Measurements from ENCODE around the gene KATNA1. TPM values are rescaled to one million over a fixed set of nuclear protein-coding genes. Genes with fewer than 3 reads are reported as not detected.

KATNA1 gene
- total and polyA plus RNA-seq, 7 donors = 10.7 to 30.1 (median 20.0) TPM

- H3K36me3 ChIP-seq (ENCODE audit: insufficient read depth in 1 of 2, low read depth in 1 of 2) = no peaks in the 10 kb centered on the region
- no peaks in the 10 kb centered on the region for H3K9me3 ChIP-seq
- 79 to 91% (median 82%) methylated on average over 3 of the region's 3 CpGs for WGBS, 3 donors
- peak overlapping the region; percentile 83 for H3K4me3 ChIP-seq
- intact Hi-C loops (cut with DNase I) = loop anchor here in 1 of 2 donors (5.0 kb wide), 3 partner anchors 36 to 79 kb away; partner anchors contain the start of genes GINM1 and LATS1
- no peak for ATAC-seq
- no peak for DNase-seq
- H3K27ac ChIP-seq = peak overlapping the region; percentile 92
- no peak for TF ChIP-seq CTCF (IDR thresholded peaks at IDR 0.05)
- H3K4me1 ChIP-seq = peaks cover 18% of the 10 kb centered on the region
- H3K27me3 ChIP-seq (ENCODE audit: insufficient read depth in 3 of 3, low read length in 2 of 3) = no peaks in the 10 kb centered on the region
Measured at GRCh38 chr6:149646599-149646998, 1.9 kb downstream of the KATNA1 start.

- WGBS, 3 donors = 25 to 38% (median 37%) methylated on average over 1 of the region's 1 CpG
- DNase-seq (no peak), ATAC-seq (peak; percentile 60 to 88 (median 78))
- no peak for TF ChIP-seq CTCF (IDR thresholded peaks at IDR 0.05)
- H3K27ac ChIP-seq = peak overlapping the region; percentile 72
- no peak overlapping the region for H3K4me3 ChIP-seq
- no peaks in the 10 kb centered on the region for H3K27me3 ChIP-seq (ENCODE audit: insufficient read depth in 3 of 3, low read length in 2 of 3)
- peaks cover 2 to 4% of the 10 kb centered on the region in 2 donors for H3K36me3 ChIP-seq (ENCODE audit: insufficient read depth in 1 of 2, low read depth in 1 of 2)
- no peaks in the 10 kb centered on the region for H3K9me3 ChIP-seq
- peaks cover 18% of the 10 kb centered on the region for H3K4me1 ChIP-seq
- intact Hi-C loops (cut with DNase I) = no loop called here
Measured at GRCh38 chr6:149642829-149643580, 5.5 kb downstream of the KATNA1 start.

GRCh38 chr6:149636124-149636523 lies 12.4 kb downstream of the KATNA1 start:
- ATAC-seq (peak in 3 of 4 donors; percentile 40 to 77 (median 55)), DNase-seq (no peak)
- Histone ChIP-seq H3K9me3 (no peaks in the 10 kb centered on the region), H3K27ac (no peak overlapping the region), H3K36me3 (ENCODE audit: insufficient read depth in 1 of 2, low read depth in 1 of 2) (peaks cover 8 to 52% of the 10 kb centered on the region in 2 donors), H3K27me3 (ENCODE audit: insufficient read depth in 3 of 3, low read length in 2 of 3) (no peaks in the 10 kb centered on the region), H3K4me3 (no peak overlapping the region), H3K4me1 (no peaks in the 10 kb centered on the region)
- intact Hi-C loops (cut with DNase I) = loop anchor here in 1 of 2 donors (10.0 kb wide), 1 partner anchor 61 kb away; no protein-coding TSS in a partner anchor
- no peak for TF ChIP-seq CTCF (IDR thresholded peaks at IDR 0.05)
- WGBS, 3 donors = 53 to 61% (median 55%) methylated on average over 2 of the region's 2 CpGs

- WGBS, 3 donors = 93 to 97% (median 96%) methylated on average over 1 of the region's 1 CpG
- Histone ChIP-seq H3K36me3 (ENCODE audit: insufficient read depth in 1 of 2, low read depth in 1 of 2) (peaks cover 8 to 69% of the 10 kb centered on the region in 2 donors), H3K27ac (no peak overlapping the region), H3K4me1 (no peaks in the 10 kb centered on the region), H3K4me3 (no peak overlapping the region), H3K27me3 (ENCODE audit: insufficient read depth in 3 of 3, low read length in 2 of 3) (no peaks in the 10 kb centered on the region), H3K9me3 (no peaks in the 10 kb centered on the region)
- ATAC-seq = no peak
- no peak for DNase-seq
- no peak for TF ChIP-seq CTCF (IDR thresholded peaks at IDR 0.05)
- intact Hi-C loops (cut with DNase I) = loop anchor here in 1 of 2 donors (10.0 kb wide), 1 partner anchor 60 kb away; no protein-coding TSS in a partner anchor
Measured at GRCh38 chr6:149634315-149634714, 14.2 kb downstream of the KATNA1 start.

All from psoas muscle (tissue), 8 donors.